ENCODE data around the gene MSANTD2.

MSANTD2 gene

DNA sequence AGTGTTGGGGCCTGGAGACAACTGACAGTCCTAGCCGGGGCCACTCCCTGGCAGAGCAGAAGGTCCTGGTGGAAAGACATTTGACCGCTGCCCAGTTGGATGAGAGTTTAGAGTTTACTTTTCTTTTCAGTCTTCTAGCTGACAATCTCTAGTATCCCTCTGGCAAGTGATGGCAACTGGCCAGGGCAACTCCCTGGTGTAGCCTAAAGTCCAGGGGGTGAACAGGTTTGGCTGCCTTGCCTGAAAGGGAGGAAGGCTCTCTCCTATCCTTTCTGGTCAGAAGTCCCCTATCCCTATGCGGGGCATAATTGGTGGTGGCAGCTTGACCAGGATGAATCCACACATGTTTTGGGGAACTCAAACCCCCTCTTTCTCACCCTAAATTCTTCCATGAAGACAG lies 16.8 kb upstream of the MSANTD2 start:
- DNase-seq (ENCODE audit: low read depth): no peak

DNA sequence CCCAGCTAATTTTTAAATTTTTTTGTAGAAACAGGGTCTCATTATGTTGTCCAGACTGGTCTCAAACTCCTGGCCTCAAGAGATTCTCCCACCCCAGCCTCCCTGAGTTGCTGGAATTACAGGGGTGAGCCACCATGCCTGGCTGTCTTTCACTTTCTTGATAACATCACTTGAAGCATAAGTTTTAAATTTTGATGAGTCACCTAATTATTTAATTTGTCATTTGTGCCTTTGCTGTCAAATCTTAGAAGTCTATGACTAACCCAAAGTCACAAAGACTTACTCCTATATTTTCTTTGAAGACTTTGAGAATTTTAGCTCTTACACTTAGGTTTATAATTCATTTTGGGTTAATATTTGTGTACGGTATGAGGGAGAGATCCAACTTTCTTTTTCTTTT lies 14.5 kb upstream of the MSANTD2 start:
- no peak for DNase-seq (ENCODE audit: low read depth)

DNA sequence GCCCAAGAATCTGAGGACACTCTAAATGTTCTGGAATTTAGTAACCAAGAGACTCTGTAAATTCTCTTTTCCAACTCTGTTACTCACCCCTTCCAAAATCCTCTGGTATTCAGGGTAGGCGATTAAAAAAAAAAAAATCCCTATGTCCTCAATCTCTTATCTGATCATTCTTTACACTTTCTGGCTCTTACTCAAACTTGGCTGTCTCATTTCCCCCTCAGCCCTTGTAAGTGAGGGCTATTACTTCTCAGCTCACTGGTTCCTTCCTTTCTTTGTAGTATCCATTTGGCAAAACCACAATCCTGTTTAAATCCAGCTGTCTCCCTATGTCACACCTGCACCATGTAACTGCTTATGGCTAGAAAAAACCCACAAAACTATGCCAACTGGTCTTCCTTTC lies 12.7 kb upstream of the MSANTD2 start:
- DNase-seq (ENCODE audit: low read depth): no peak

DNA sequence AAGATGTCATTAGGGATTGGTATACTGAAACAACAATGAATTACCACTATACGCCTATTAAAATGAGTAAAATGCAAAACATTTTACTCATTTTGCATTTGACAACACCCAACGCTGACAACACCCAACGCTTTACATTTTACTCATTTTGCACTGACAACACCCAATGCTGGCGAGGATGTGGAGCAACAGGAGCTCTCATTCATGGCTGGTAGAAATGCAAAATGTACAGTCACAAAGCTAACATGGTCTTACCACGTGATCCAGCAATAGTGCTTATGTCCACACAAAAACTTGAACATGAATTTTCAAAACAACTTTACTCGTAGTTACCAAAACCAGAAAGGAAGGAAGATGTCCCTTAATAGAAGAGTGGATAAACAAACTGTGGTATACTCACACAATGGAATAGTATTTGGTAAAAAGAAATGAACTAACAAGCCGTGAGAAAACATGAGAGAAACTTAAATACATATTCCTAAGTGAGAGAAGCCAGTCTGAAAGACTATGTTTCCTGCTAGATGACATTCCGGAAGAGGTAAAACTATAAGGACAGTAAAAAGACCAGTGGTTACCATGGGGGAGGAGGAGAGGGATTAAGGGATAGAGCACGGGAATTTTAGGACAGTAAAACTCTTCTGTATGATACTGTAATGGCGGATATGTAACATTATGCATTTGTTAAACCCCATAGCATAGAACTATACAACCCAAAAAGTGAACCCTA lies 11.4 kb upstream of the MSANTD2 start:
- no peak for DNase-seq (ENCODE audit: low read depth)

DNA sequence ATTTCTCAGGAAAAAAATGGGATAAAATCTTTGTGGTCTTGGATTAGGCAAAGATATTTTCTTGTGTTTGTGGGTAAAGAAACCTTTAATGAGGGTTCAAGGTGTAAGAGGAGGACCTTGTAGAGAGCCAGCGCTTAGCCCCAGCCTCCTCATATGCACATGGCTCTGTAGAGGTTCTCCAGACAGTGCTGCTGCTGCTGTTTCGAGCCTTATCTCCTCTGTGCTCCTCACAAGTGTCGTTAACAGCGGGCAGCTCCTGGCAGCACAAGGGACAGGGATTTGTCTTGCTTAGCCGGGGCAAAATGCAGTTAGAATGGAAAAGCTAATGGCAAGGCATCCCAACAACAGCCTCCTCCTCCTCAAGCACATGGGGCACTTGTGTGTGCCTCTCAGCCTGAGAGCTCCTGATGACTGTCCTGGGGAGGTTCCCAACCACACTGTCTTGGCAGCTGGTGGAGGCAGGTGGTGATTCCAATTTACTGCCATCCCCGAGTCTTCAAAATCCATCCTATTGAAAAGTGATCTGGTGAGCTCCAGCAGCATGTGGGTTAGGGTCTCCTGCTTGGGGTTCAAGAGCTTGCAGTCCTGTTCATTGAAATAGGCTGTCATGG lies 7.6 kb upstream of the MSANTD2 start:
- no peak for DNase-seq (ENCODE audit: low read depth)

DNA sequence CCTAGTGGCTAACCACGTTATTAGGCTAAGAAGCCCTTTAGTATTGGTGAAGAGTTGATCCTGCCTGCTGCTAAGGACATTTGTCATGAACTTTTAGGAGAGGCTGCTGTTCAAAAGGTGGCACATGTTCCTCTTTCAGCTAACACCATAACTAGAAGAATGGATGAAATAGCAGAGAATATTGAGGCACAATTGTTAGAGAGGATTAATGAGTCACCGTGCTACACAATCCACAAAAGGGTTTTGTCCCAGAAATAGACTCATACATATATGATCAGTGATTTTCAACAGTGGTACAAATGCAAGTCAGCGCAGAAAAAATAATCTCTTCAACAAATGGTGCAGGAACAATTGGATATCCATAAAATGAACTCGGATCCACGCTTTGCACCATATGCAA lies 7.0 kb upstream of the MSANTD2 start:
- no peak for DNase-seq (ENCODE audit: low read depth)

DNA sequence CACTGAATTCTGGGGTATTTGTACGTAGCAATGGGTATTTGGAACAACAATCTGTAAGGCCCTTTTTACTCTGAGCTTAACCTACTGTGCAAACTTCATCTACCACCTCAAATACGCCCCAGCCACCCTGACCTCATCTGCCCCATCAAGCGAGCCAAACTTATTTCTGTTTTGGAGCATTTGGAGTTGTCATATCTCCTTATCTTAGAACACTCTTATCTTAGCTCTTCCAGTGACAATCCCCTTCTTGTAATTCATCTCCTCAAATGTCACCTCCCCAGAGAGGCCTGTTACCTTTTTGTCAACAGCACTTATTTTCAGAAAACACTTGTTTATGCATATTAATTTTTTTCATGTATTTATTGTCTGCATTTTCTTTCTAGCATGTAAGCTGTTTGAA lies 4.7 kb upstream of the MSANTD2 start:
- no peak for DNase-seq (ENCODE audit: low read depth)

DNA sequence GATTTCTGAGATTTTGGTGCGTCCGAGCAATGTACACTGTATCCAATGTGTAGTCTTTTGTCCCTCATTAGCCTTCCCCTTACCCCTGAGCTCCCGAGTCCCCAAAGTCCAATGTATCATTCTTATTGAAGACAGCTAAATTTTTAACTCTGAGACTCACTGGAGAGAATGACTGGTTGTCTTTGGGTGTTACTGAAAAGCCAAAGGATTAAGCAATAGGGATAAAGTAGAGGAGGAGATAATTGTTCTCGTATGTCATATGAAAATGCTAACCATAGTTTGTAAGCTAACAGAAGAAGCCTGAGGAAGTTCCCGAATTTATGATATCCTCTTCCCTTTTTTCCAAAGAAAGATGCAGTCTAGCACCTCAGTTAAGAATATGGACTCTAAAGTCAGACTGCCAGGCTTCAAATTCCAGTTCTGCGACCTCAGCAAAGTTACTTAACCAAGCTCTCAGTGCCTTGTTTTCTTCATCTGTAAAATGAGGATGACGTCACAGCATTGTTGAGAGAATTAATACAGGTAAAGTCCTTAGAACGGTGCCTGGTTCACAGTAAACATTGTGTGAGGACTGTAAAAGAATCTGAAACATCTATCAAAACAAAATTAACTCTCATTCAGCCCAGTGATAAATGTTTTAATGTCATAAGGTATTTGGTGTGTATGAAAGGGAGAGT lies 1.6 kb upstream of the MSANTD2 start:
- DNase-seq (ENCODE audit: low read depth): no peak

DNA sequence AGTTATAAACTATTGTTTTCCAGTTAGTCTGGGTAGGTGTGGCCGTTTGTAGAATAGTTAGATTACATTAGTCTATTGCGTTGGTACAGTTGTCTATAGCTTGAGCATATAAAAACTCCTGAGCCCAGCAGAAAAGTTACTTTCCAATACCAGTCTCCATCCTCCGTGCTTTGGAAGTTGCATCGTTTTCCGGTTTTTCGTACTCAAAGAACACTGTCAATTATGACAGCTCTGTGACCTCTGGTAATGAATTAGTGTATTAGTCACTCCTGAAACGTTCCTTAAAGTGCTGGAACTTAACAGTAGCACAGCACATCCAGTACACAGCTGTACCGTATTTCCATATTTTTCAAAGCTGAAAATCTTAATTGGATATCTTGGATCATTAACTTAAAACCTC lies 808 bp upstream of the MSANTD2 start:
- DNase-seq (ENCODE audit: low read depth): no peak

DNA sequence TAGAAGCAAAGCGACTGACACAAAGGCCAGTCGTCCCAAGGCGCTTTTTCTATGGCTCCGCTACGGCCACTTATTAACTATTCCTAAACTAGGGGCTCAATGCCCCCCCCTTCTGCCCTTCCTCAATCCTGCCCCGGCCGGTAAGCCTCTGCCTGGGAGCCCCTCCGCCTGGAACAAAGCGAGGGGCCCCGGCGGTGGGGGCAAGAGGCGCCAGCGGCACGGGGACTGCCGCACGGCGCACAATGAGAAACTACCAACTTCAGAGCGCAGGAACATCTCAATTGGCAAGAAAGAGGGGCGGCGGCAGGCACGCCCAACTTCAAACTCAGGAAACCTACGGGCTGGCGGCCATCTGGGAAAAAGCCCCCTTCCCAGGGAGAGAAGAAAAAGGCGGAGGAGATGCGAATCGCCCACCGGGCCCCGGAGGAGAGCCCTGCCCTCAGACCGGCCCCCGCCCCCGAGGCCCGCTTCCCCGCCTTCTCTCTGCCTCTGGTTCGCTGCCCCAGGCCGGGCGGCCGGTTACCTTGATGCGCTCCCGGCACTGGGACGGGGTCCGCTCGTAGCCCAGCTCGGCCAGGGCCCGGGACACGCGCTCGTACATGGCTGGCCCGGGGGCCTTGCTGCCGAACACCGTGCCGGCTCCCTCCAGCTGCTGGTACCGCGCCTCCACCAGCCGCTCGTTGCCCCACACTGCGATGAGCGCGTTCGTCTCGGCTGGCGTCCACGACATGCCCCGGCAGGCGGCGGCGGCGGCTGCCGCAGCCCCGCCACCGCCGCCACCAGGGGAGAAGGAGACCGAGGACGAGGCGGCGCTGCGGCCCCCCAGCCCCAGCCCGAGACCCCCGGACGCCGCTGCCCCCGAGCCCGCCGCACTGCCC lies 619 bp downstream of the MSANTD2 start:
- DNase-seq (ENCODE audit: low read depth): peak; percentile 17

DNA sequence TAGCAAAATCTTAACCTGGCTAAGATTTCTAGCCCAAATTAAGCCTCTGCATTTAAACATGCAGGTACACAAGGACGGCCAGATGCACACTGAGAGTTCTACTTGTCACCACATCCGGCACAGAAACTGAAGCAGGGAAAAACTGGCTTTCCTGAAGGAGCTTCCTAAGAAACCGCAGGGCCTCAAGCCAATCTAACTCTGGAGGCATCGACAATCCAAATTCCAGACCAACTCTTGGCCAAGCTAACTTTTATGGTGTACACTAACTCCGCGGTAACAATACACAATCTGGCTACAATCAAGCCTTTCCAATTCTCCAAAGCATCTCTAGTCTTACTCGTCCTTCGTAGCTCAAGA lies 1.2 kb downstream of the MSANTD2 start:
- DNase-seq (ENCODE audit: low read depth): no peak

DNA sequence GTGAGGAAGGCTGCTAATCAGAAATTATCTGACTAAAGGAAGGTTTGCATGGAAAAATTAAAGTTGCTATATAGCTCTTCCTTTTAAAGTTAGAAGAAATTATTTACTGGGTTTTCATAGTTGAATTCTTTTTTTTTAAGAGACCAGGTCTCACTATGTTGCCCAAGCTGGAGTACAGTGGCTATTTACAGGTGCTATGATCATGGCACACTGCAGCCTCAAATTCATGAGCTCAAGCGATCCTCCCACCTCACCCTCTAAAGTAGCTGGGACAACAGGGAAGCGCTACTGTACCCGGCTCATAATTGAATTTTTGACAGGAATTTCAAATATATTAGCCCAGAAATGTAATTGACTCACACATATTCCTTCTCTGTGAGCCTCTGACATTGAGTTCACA lies 3.9 kb downstream of the MSANTD2 start:
- no peak for DNase-seq (ENCODE audit: low read depth)

DNA sequence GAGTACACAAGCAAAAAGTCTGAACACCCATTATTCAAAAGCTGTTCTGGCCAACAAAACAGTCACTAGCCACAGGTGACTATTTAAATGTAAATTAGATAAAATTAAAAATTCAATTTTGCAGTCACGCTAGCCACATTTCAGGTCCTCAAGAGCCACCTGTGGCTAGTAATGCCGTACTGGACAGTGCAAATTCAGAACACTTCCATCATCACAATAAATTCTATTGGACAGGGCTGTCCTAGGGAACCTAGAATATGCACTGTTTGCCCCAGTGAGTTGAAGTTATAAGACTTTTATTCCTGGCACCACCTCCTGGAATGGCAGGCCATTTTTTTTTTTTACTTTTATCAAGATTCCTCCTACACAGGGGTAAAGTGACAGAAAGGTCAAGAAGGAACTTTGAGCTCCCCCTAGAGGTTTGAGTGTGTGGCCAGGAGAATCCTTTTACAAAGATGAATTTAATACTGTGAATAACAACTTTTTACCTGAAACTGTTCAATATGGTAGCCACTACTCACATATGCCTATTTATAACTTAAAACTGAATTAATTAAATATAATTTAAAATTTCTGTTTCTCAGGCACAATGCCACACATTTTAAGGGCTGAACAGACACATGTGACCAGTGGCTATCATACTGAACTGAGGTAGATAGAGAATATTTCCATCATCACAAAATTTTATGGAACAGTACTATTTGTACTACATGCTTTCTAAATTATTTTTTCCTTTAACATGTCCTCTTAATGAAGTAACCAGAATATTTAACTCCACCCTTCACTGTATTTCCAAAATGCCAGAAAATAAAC lies 6.5 kb downstream of the MSANTD2 start:
- peak; percentile 51 for DNase-seq (ENCODE audit: low read depth)

DNA sequence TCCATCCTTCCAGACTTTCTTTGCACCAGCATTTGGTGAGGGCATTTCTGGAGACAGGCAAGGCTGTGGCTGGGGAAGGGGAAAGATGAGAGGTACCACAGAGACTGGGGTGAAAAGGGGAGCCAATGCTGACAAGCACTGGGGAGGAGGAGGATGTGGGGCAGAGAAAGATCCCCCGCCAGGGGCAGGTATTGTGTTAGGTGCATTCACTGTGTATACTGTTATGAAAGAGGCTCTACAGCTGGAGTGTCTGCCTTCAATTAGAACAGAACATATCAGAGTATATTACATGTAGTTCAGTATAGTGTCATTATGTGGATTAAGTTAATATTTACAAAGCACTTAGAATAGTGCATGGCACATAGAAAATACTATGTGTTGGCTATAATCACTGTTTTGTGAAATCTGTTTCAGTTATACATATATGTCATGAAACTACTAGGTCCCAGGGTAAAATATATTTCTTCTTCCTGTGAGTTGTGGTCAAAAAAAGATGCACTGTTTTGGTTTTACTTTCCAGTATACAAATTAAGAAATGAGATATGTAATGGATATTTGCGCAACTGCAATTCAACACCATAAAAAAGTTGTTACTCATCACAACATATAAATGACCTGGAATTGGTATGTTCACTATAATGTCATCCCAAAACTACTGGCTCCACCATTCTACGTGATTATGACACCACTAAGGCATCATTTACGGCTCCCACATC lies 8.4 kb downstream of the MSANTD2 start:
- DNase-seq (ENCODE audit: low read depth): no peak

DNA sequence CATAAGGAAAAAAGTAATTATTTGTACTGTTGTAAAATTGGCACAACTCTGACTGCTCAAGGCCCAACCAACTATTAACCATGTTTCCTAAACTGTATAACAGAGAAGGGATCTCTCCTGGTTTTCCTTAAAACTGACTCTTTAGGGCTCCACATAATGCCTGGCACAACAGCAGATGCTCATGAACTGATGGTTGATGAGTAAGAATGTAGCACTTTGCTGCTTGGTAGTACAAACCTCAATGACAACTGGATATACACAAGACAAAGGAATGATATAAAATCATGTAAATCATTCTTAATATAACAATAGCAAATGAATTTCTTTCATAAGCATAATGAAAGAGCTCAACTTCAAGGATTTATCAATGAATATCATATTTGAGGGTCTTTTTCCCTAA lies 11.7 kb downstream of the MSANTD2 start:
- no peak for DNase-seq (ENCODE audit: low read depth)

DNA sequence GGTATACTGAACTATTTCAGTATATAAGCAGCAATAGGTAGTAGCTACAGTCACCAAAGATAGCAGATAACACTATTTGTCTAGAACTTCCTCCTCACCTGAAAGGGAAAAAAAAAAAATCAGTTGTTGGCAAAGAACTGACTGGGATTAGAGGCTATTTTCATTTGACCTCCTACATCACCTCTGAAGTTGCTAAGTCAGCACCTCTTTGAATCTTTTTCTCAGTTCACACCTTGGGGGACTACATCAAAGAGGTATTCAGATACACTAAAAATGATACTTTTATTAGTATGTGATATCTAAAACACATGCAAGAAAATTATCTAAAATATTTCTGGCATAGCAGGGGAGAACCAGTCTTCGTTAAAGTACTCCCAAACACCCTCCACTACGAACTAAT lies 16.2 kb downstream of the MSANTD2 start:
- no peak for DNase-seq (ENCODE audit: low read depth)

DNA sequence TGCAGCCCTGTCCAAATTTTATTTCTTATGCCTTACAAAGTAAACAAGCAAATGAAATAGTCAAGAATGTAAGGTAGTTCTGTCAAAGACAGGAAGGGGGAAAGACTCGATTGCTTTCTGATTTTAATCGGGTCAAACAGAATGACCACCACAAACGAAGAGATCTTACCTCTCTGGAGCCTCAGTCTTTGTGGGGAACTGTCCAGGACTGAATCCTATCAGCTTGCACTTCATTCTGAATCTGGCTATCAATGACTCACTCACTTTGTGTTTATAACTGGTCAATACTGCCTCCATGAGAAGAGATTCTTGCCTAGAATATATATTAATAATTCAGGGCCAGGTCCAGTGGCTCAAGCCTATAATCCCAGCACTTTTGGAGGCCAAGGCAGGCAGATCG lies 17.2 kb downstream of the MSANTD2 start:
- no peak for DNase-seq (ENCODE audit: low read depth)

DNA sequence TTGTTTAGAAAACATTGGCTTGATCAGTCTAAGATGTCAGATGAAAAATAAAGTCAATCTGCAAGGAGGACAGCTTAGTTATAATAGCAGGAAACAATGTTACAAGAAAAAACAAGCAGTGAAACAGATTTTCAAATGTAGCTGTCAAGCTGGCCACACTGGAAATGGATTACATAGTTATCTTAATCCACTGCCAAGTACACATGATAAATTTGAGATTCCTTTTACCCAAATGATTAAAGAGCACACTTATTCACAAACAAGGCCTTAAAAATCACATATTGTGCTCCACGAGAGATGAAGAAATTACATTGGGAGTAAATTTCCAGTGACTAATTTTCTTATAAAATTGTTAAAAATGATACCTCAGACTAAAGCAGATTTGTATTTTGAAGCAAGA lies 20.6 kb downstream of the MSANTD2 start:
- no peak for DNase-seq (ENCODE audit: low read depth)

DNA sequence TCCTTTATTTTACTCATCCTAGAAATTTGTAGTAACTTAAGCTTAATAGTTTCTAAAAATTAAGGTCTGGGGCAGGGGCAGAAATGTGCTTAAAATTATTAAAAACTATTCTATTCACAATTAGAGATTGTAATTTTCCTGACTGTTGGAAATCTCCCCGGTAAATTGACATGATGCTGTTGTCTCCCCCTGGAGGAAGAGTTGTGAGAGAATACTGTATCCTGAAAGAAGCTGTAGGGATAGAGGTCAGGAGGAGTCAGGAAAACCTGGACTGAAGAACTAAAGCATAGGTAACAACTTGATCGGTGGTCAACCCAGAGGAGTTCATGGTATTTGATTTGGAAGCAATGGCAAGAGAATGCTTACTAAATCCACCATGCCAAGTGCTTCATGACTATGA lies 21.9 kb downstream of the MSANTD2 start:
- no peak for DNase-seq (ENCODE audit: low read depth)

DNA sequence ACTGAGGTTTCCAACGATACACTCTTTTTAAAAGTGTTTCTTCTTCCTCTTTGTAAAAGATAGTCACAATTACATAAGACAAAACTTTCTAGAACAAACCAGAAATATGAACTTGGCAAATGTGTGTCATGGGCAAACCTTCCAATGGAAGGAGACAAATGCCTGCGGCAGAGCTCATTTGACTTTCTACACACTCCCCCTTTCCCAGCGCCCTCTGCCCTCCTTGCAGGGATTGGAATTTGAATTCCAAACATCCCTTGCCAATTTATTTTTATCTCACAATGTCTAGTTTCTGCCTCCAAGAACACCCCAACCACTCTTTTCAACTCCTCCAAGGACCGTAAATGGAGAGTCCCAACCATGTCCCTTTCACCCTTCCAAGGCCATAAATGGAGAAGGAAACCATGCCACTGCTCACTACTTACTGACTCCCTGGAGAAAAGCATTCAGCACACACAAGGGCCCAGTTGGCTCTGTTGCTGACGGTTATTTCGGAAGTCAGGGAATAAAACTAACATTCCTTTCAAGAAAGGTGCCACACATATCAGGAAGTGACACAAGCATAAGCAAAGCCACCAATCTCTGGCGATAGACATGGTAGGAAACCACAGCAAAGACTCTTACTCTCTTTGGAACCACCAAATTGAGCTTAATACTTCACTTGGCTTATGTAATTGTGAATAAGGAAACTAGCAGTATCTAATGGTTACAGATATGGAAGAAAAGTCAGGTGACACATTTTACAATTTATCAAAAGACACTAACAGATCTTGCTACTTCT lies 23.2 kb downstream of the MSANTD2 start:
- no peak for DNase-seq (ENCODE audit: low read depth)
